Stromal cell of bone marrow (primary cell): ENCODE measurements around the gene TEAD4.
A peak's percentile ranks its signal among the peaks of the same experiment; 100 is the strongest.

ENCODE experiments used
- DNase-seq: peaks from one replicate; pipeline ENCODE4 v3.0.0-alpha.2; 2012; ENCODE audit warnings: low read depth

Gene TEAD4

DNA sequence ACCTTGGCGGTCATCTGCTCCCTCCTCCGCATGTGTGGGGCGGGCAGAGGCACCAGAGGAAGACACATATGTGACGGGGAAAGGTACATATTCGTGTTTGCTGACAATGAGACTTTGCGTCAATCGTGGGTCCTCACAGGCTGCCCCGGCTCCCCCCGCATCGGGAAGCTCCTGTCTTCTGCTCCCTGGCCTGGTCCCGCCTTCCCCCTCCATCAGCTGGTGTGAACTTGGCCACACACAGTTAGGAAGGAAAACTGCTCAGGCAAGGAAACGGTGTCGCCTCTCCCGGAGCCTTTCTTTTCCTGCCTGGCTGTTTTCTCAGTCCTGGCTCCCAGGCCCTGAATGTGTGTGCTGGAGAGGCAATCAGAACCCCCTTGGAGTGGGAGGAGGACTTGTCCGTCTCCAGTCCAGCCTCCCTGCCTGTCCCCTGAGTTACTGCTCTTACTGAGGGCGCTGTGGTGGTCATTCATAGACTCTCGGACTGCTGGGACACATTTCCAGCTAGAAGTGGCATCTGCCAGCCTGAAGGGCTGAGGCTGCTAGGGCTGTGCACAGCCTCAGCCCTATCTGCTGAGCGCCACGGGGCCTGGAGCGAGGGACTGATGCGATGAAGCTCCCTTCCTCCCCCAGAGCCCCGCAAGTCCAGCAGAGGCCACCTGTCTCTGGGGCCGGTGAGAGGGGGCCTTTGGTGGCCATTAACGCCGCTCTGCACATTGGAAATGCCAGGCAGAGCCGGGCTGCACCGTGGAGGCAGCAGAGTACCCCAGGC, 73.8 kb downstream of the TEAD4 start:
- no peak for DNase-seq

DNA sequence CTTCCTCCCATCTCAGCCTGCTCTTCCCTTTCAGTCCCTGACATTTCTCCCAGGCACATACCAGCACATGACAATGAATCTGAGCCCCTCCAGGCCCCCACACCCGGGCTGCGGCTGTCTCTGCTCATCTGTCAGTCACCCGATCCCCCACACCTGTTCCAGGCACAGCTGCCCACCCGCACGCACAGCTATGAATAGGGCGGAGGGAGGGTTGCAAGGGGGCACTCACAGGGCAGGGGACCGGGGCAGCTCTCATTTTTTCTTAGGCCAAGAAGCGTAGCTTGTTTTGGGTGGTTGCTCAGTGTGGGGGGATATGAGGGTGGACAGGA, 74.3 kb downstream of the TEAD4 start:
- no peak for DNase-seq

DNA sequence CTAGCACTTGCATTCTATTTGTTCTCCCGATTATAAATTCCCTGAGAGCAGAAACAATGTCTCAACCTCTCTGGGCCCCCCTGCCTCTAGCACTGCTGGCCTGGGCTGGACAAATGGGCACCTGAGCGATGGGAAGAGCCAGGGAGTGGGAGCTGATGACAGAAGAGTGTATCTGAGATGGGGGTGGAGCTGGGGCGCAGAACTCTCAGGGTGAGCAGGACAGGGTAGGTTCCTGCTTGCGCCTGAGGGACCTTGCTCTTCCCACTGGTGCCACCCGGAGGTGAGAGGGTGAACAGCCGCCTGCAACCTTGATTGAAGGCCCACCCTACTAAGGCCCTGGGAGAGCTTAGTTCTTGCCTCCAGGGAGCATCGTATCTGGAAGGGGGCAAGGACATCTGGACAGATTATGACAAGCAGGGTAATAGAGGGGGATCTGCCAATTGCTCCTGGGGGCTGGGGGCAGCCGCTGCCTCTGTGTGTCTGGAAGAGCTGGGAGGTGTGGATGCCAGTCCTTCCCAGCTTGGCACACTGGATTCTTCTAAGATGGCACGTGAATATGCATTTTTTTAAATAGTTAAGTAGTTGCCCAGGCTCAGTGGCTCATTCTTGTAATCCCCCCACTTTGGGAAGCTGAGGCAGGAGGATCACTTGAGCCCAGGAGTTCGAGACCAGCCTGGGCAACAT, 75.0 kb downstream of the TEAD4 start:
- peak; percentile 21 for DNase-seq

DNA sequence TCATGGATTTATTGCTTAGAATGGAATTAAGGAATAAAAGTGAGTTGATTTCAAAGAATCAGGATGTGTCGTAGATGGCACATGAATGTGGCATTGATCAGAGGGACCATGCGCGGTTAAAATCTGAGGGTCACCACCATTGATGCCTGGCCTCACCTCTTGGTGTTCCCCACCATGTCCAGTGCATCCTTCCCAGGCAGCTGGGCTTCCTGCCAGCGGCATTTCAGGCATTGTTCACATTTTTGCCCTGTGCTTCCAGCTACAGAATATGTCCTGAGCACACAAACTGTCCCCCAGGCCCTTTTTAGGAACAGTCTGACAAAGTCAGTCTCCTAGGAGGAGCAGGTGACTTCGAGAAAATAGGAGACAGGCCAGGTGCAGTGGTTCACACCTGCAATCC, 76.0 kb downstream of the TEAD4 start:
- DNase-seq: no peak

DNA sequence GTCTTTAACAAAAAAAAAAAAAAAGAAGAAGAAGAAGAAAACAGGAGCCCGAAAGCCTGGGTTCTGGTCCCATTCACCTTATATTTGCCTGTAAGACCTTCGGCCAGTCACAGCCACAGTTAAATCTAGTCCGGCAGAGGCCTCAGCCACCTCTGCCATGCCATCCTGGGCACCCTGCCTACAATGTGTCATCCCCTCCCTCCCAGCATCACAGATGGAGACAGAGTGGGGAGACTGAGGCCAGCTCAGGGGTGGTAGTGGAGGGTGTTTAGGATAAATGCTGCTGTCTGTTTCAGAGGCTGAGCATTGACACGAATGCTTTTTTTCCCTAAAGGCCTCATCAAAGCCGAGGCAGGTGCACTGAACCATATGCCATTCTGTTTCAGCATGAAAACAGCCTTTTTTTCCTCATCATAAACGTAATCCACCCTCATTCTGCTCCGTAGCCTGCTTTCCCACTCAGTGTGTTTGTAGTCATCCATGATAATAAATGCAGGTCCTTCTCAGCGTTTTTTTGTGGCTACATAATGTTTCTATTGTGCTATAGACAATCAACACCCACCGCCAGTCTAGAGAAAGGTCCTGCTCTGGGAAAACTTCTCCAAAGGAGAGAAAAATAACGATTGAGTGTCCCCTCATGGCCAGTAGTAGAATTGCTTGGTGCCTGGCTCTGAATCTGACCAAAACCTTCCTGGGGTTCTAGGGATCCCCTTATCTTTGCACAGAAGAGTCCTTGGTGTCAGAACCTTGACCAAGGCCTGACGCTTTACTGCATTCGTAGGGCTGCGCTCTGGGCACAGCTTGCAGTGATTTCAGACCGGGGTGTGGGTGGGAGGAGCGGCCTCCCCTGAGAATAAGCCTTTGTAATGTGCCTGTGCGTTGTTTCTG, 76.9 kb downstream of the TEAD4 start:
- no peak for DNase-seq

DNA sequence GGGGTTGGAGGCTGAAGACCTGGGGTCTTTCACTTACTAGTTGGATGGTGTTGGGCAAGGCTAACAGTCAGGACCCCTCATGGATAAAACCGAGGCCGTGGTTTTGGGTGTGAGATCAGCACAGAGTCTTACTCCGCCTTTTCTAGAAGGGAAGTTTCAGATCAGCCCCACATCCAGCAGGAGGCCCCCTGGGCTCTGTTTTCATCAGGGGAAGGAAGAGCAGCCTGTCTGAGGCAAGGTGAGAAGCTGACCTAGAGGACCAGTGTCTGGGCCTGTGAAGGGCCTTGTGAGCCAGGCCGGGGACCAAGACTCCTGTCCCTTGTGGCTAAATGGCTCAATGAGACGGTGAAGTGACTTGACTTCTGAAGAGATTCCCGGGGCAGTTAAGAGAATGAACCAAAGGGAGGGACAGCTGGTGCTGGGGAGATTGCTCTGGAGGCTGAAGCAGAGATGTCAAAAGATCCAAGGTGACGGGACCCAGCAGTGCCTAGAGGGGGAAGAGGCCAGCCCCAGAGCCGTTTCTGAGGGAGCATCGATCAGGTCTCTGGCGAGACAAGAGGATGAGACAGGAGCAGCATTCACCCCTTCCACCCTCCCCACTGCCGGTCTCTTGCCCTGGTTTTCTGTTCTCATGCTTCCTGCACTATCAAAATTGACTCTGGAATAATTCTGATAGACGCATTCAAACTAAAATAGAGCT, 77.9 kb downstream of the TEAD4 start:
- DNase-seq: no peak

DNA sequence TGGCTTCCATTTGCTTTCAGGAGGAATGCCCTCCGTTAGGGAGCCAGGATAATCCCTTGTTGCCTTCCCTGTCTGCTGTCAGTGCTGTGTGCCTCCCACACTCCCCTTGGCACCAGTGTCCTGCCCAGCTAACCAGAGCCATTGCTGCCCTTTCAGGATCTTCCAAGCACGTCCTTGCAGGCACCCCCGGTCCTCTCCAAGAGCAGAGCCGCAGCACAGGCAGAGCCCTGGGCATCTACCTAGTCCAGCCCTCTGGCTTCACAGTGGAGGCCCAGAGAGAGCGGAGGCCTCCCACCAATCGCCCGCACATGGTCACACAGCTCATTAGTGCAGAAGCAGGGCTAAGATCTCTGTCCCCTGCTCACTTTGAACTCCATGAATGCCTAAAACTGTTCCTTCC, 79.0 kb downstream of the TEAD4 start:
- DNase-seq: no peak

DNA sequence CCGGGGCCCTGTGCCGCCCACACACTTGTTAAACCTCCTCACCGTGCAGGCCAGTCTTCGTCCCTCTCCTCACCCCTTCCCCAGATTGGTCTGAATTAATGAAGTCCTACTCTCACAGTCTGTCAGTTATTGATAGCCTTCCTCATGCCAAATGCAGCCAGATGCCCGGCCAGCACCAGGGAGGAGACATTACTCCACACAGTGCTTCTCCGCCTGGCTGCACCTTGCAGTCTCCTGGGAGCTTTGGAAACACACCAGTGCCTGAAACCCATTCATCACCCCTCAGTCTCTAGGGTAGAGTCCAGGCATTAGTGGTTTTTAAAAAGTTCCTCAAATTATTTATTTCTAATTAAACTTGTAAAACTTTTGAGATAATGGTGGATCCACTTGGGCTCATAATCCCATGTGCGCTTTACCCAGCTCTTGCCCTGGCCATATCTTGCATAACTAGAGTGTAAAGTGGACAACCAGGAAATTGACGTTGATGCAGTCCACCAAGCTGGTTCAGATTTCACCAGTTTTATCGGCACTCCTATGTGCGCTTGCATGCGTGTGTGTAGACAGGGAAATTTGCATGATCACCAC, 79.8 kb downstream of the TEAD4 start:
- no peak for DNase-seq

DNA sequence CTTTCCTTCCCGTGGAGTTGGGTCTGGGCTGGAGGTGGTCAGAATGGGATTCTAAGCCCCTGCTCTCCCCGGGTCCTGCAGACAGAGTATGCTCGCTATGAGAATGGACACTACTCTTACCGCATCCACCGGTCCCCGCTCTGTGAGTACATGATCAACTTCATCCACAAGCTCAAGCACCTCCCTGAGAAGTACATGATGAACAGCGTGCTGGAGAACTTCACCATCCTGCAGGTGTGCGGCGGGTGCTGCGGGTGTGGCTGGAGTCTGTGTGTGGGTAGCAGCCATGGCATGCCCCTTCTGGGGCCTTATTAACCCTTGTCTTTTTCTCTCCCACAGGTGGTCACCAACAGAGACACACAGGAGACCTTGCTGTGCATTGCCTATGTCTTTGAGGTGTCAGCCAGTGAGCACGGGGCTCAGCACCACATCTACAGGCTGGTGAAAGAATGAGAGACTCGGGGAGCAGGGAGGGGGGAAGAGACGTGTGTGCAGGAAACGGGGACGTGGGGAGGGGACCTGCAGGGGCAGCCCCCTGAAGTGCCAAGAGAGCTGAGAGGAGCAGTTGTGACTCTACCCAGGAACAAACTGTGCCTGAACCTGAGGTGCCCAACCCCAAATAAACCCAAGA, 80.9 kb downstream of the TEAD4 start:
- no peak for DNase-seq

DNA sequence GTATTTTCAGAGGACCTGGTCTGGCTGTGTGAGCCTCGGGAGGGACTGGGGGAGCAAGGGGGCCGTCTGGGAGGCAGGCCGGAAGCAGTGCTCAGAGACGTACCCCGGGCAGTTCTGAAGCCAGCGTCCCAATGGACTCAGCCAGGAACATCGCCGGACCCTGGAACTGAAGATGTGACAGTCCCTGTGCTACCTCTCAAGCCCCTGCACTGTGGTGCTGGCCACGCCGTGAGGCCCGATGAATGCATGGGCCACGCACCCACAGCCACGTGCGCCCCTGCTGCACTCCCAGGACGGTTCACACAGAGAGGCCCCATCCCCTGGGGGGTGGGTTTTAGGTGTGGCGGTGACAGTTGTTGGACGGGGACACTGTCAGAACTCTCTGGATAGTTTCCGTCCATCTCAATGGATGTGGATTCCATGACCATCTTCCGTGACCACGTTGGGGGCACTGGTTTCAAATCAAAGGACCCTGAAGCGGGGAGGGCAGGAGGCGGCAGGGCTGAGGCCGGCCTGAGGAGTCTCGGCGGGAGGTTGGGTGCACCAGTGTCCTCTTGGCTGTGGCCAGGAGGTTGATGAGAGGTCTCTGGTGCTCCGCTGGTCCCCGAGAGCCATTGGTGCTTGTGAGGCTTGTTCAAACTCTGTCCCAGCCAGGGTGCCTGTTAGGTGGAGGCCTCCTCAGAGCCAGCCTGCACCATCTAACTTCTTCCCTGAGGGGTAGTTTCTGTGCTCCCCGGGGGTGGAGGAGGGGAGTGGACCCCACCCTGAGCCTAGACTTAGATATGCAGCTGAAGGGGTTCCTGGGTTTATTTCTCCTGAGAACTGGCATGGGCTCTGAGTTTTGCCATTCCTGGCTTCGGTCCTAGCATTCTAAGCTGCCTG, 81.7 kb downstream of the TEAD4 start:
- no peak for DNase-seq

DNA sequence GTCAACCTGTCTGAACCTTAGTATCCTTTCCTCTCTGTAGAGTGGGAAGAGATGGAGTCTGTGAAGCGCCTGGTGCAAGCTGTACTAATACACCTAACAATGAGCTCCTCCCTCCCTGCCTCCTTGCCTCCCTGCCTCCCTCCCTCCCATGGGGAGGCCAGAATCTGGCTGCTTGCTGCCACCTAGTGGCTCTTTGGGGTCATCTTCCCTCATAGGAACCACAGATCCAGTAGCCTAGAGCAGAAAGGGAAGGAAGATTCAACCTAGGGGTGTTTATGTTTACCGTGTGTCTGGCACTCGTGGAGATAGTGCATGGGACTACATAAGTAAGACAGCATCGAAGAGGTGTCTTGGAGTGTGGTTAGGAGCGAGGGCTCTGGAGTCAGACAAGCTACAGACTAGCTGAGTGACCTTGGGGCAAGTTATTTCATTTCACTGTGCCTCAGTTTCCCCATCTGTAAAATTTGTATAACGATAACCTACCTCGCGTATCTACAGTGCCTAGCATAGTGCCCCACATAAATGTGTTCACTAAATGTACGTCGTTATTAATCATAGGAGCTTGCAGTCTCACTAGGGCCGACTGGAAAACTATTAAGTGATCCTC, 82.5 kb downstream of the TEAD4 start:
- DNase-seq: peak; percentile 70

DNA sequence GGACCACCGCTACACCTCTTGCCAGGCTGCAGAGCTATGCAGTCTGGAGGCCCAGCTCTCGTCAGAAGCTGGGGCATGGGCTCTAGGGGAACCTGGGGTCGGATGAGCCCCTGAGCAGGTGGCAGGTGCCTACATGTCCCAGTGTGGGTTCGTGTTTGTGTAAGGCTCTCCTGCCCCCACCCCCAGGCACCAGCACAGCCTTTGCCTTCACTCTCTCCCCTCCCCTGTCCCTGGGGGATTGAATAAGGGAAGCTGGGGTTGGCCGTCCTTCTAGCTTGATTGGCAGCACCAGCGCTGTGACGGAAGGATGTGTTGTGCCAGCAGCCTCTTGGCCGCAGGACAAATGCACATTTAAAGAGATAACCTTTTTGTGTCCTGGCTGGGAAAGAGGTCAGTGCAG, 83.2 kb downstream of the TEAD4 start:
- DNase-seq: no peak

DNA sequence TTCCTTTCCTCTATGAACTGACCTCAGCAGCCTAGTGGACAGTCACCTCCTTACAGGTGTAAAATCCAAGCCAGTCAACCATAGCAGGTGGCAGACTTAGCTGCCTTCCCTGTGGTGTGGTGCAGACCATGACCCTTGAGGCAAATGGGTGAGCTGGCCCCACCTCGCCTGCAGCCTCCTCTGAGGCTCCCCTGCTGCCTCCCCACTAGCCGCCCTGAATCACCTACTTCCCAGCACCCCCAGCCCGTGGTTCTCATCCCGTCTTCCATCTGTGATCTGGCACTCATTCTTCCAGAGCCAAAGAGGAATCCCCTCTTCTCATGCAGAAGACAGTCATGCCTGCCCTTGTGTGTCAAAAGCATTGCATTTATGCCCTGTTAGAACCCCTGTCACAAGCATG, 83.6 kb downstream of the TEAD4 start:
- no peak for DNase-seq

DNA sequence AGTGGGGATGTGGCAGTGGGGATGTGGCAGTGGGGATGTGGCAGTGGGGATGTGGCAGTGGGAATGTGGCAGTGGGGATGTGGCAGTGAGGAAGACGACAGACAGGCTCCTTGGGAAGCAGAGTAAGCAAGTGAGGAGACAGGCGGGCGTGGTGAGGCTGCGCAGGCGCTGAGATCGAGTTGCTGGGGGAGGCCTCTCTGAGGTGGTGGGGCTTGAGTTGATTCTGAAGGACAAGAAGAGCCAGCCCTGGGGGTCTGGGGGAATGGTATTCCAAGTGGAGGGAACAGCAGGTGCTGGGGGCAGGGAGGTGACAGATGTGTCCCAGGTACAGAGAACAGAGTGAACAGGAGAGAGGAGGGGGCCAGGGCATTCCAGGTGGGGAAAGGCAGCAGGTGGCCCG, 84.2 kb downstream of the TEAD4 start:
- no peak for DNase-seq

DNA sequence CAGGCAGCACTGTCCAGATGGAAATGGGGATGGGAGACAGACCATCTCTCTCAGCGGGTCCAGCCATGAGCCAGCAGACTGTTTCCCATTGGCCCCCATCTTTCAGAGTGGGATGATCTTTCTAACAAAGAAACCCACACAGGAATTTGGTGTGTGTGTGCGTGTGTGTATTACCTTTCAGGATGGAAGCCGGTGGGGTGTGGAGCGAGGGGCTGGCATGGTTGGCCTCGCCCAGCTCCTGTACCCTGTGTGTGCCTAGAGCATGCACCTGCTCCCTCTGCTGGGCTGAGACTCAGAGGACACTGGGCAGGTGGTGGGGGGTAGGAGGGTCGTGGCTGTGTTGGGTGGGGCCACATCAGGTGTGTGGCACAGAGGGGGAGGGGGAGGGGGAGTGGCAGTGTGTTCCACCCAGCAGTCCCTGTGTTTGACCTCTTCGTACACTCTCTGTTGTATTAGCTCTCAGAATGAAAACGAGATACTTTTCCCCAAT, 85.0 kb downstream of the TEAD4 start:
- no peak for DNase-seq

DNA sequence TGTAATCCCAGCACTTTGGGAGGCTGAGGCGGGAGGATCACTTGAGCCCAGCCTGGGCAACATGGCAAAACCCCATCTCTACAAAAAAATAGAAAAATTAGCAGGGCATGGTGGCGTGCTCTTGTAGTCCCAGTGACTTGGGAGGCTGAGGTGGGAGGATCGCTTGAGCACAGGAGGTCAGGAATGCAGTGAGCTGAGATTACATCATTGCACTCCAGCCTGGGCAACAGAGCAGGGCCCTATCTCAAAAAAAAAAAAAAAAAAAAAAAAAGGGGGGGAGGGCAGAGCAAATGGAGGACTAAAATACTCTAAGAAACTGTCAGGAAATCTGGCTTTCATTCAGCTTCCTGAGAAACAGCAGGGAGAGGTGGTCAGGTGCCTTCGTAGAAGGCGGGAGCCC, 86.3 kb downstream of the TEAD4 start:
- no peak for DNase-seq

DNA sequence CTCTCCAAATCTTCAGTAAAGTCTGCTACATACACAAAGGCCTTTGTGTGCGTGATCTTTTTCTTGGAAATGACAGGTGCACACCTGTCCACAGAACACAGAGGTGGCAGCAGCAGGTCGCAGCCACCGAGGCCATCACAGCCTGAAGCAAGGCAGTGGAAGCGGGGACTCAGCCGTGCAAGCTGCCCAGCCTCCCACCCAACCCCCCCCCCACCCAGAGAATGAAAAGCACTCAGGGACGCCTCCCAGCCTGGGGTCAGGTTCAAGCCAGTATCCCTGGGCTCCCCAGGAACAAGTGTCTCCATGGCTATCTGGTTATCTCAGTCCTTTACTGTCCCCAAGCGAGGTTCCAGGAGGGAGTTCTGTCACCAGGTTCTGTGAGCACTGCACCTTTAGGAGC, 86.8 kb downstream of the TEAD4 start:
- no peak for DNase-seq

DNA sequence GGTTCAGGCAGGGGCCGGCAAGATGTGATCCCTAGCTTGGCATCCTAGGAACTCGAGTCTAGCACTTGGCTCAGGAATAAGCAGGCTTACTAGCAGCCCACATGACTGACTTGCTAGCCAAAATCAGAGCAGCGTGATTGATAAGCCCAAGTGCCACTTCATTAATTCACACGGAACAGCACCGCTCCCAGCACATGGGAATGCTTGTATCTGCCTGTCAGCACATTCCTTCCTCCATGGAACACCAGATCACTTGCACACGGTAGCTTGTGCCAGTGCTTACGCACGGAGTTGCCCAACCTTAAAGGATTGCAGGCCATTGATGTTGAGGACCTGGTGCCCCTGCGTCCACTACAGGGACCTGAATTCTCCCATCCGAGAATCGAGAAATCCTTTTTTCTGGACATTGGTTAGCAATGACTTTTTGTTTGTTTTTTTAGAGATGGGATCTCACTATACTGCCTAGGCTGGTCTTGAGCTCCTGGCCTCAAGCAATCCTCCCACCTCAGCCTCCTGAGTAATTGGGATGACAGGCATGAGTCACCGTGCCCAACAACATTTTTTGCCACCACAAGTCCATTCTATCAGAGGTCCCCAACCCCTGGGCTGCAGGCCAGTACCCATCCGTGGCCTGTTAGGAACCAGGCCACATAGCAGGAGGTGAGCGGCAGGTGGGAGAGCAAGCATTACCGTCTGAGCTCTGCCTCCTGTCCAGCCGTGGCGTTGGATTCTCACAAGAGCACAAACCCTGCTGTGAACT, 87.4 kb downstream of the TEAD4 start:
- DNase-seq: no peak

DNA sequence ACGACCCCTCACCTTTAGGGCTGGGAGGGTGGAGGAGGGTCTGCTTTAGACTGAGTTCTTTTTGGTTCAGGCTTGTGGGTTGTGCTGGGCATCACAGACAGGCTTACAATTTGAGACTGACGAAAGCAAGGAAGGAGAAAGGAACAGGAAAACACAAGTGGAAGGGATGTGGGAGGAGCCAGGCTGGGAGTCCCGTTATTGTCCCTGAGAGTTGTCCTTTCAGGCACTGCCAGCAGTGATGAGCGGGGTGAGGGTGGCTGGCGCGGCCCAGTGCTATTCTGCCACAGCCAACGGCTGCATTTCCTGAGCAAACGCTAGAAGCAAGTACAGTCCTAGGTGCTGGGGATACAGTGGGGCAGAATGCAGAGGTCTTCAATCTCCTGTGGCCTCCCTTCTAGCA, 88.8 kb downstream of the TEAD4 start:
- no peak for DNase-seq
